Thyroid gland (tissue), 4 donors: ENCODE measurements around the gene INSYN2A. TPM values are rescaled to one million over a fixed set of nuclear protein-coding genes. Genes with fewer than 3 reads are reported as not detected.

ENCODE experiments used
- DNase-seq, 2 donors: peaks; one replicate each; pipeline ENCODE4 v3.0.0-alpha.2; 2019
- H3K27ac ChIP-seq, 3 donors: fragments of 200-600 bp; sonication (generic); 1 replicate in 2 of 3; 2 replicates in 1 of 3; pipeline ENCODE4 v1.5.1; 2016 to 2019; ENCODE audit warnings: mild to moderate bottlenecking in 1 of 3, moderate library complexity in 1 of 3
- H3K27me3 ChIP-seq: fragments of 200-600 bp; sonication (generic); one replicate; pipeline ENCODE4 v1.5.1; 2019
- H3K36me3 ChIP-seq, 2 donors: fragments of 200-600 bp; sonication (generic); one replicate each; pipeline ENCODE4 v1.5.1; 2016 to 2019
- H3K4me1 ChIP-seq, 2 donors: fragments of 200-600 bp; sonication (generic); one replicate each; pipeline ENCODE4 v1.5.1; 2017 to 2019
- H3K4me3 ChIP-seq, 3 donors: fragments of 200-600 bp; sonication (generic); replicated peaks in 1 of 3; 1 replicate in 2 of 3; 2 replicates in 1 of 3; pipeline ENCODE4 v1.5.1; 2016; ENCODE audit warnings: mild to moderate bottlenecking in 1 of 3
- H3K9me3 ChIP-seq: fragments of 200-600 bp; sonication (generic); one replicate; pipeline ENCODE4 v1.5.1; 2017
- POLR2A ChIP-seq, 2 donors: fragments of 450-650 bp; IDR thresholded peaks; one replicate each; pipeline ENCODE4 v1.6.1; 2017; ENCODE audit warnings: antibody characterized with exemption in 2 of 2, mild to moderate bottlenecking in 2 of 2, moderate library complexity in 1 of 2
- WGBS, 2 donors: methylation state at CpG; one replicate each; pipeline ENCODE4 v1.1.5; 2017; 5-methylcytosine and 5-hydroxymethylcytosine counted together
- intact Hi-C: fragments of 100-400 bp; cut with DNase I; formaldehyde crosslinking; loops from one replicate; pipeline ENCODE4 v1.15.1; 2023
- total RNA-seq, 4 donors: library from RNA; depleted of rRNA; stranded (reverse); fragments of >200 nt; gene quantifications; one replicate each; pipeline ENCODE4 v1.2.3, GENCODE V29; 2016
- TF ChIP-seq, protein P1 (sequence below), 6 experiments: fragments of 200-600 bp in 3 of 6; fragments of 450-650 bp in 3 of 6; sonication (generic) in 3 of 6; IDR thresholded peaks; one replicate each; pipeline ENCODE4 v1.5.1; 2016 to 2019; ENCODE audit warnings: antibody characterized with exemption in 6 of 6, mild to moderate bottlenecking in 2 of 6, inconsistent platforms in 1 of 6, moderate library complexity in 1 of 6

The INSYN2A gene
- total RNA-seq, 4 donors from 2014 or later: 0.27 TPM; not detected in 3

DNA sequence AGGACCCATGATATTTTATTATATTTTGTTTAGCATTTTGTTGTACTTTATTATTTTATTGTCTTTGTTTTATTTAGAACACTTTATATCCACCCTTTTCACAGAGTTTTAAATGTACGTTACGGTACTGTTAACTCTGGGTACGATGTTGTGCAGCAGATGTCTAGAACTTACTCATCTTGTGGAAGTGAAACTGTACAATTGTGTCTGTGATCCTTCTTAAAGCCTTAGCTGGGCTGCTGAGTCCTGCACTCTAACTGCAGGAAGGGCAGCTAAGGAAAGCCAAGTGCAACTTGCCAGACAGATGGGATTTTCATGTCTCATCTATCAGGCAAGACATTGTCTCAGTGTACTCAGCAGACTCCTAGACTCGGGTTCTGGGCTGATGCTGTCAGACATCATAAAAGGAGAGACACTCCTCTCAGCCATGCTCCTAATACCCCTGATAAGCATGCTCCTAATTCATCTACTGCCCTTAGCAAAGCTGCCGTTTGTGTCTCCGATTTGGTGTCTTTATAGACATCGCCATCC, 14.6 kb upstream of the INSYN2A start:
- 88 to 90% methylated on average over 7 of the region's 7 CpGs for WGBS, 2 donors
- Histone ChIP-seq H3K27me3 (no peaks in the 10 kb centered on the region), H3K4me3 (no peak overlapping the region), H3K9me3 (no peaks in the 10 kb centered on the region), H3K4me1 (peaks cover 0 to 9% of the 10 kb centered on the region in 2 donors), H3K36me3 (no peaks in the 10 kb centered on the region), H3K27ac (no peak overlapping the region)
- intact Hi-C loops: no loop called here
- TF ChIP-seq POLR2A (IDR thresholded peaks at IDR 0.05): no peak
- TF ChIP-seq, protein P1, sequence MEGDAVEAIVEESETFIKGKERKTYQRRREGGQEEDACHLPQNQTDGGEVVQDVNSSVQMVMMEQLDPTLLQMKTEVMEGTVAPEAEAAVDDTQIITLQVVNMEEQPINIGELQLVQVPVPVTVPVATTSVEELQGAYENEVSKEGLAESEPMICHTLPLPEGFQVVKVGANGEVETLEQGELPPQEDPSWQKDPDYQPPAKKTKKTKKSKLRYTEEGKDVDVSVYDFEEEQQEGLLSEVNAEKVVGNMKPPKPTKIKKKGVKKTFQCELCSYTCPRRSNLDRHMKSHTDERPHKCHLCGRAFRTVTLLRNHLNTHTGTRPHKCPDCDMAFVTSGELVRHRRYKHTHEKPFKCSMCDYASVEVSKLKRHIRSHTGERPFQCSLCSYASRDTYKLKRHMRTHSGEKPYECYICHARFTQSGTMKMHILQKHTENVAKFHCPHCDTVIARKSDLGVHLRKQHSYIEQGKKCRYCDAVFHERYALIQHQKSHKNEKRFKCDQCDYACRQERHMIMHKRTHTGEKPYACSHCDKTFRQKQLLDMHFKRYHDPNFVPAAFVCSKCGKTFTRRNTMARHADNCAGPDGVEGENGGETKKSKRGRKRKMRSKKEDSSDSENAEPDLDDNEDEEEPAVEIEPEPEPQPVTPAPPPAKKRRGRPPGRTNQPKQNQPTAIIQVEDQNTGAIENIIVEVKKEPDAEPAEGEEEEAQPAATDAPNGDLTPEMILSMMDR (IDR thresholded peaks at IDR 0.05): no peak
- DNase-seq: no peak

DNA sequence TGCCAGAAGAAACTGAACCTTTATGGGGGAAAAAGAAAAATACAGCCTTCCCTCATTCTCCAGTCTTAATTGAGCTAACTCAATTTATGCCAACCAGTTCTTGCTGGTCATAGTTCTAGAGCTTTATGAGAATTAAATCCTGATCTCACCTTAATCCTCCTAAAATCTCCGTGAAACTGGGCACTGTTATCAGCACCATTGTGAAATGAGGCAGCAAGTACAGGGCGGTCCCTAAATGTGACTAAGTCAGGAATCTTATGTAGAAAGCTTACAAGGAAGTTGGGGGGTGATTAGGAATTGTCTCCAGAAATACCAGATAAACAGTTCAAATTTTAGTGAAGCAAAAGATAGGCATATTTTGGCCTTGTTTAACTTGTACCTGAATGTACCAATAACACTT, 10.7 kb upstream of the INSYN2A start:
- DNase-seq: no peak
- Histone ChIP-seq H3K4me3 (no peak overlapping the region), H3K4me1 (no peaks in the 10 kb centered on the region), H3K27ac (no peak overlapping the region), H3K36me3 (no peaks in the 10 kb centered on the region), H3K9me3 (no peaks in the 10 kb centered on the region), H3K27me3 (no peaks in the 10 kb centered on the region)
- 94 to 96% methylated on average over 2 of the region's 2 CpGs for WGBS, 2 donors
- TF ChIP-seq, protein P1 (IDR thresholded peaks at IDR 0.05): no peak
- TF ChIP-seq POLR2A (IDR thresholded peaks at IDR 0.05): no peak
- intact Hi-C loops: no loop called here

DNA sequence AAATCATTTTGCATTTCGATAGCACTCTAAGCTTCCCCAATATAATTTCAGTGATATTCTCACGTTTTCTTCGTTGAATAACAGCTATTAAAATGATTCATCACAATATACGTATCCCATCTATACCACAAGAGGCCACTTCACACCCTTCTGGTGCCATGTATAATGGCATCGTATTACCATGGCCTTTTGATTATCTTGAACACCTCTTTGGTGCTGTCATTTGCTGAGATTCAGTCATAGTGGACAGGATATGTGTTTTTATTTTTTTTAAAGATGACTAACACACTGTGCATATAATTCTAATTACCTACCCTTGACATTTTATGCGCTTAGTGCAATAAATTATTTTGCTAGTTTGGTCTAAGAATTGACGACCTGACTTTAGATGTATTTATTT, 6.7 kb upstream of the INSYN2A start:
- Histone ChIP-seq H3K9me3 (no peaks in the 10 kb centered on the region), H3K27me3 (no peaks in the 10 kb centered on the region), H3K4me3 (no peak overlapping the region), H3K4me1 (no peaks in the 10 kb centered on the region), H3K27ac (no peak overlapping the region), H3K36me3 (no peaks in the 10 kb centered on the region)
- no peak for DNase-seq
- 93 to 97% methylated on average over 7 of the region's 7 CpGs for WGBS, 2 donors
- intact Hi-C loops: no loop called here
- TF ChIP-seq, protein P1 (IDR thresholded peaks at IDR 0.05): no peak
- no peak for TF ChIP-seq POLR2A (IDR thresholded peaks at IDR 0.05)

DNA sequence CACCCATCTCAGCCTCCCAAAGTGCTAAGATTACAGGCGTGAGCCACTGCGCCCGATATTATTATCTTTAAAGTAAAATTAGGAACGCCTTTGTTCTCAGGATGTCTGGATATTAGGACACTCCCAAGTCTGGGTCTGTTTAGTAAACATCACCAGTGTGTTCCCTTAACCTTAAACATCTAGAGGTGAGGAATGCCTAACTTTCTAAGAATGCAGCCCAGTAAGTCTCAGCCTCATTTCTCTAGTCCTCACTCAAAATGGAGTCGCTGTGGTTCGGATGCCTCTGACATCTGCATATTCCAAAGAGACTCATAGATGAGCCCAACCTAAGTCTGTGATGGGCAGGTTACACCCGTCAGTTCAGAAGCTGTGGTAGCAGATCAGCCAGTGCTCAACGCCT, 4.3 kb upstream of the INSYN2A start:
- 96 to 97% methylated on average over 8 of the region's 8 CpGs for WGBS, 2 donors
- intact Hi-C loops: no loop called here
- H3K9me3 ChIP-seq: no peaks in the 10 kb centered on the region
- H3K4me1 ChIP-seq: peaks cover 0 to 7% of the 10 kb centered on the region in 2 donors
- DNase-seq: no peak
- no peaks in the 10 kb centered on the region for H3K27me3 ChIP-seq
- no peaks in the 10 kb centered on the region for H3K36me3 ChIP-seq
- H3K4me3 ChIP-seq: no peak overlapping the region
- H3K27ac ChIP-seq: no peak overlapping the region
- TF ChIP-seq POLR2A (IDR thresholded peaks at IDR 0.05): no peak
- TF ChIP-seq, protein P1 (IDR thresholded peaks at IDR 0.05): no peak

DNA sequence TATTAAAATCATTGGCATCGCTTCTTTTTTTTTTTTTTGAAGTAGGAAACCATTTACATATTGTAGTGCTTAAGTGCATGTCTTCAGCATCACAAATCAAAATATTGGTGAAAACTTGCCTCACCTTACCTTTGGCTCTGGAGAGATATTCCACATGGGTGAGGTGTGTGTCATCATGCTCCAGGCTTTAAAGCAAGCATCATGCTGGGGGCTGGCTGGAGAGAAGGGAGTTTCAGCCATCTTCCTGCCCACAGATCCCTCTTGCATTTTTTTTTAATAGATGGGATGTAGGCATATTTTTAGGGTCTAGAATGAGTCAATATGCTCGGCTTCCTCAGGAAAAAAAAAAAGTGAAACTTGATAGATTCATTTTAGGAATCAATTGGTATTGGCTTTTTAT, 2.3 kb upstream of the INSYN2A start:
- peaks cover 7 to 18% of the 10 kb centered on the region in 2 donors for H3K4me1 ChIP-seq
- 93 to 95% methylated on average over 2 of the region's 2 CpGs for WGBS, 2 donors
- no peak overlapping the region for H3K27ac ChIP-seq
- H3K36me3 ChIP-seq: no peaks in the 10 kb centered on the region
- intact Hi-C loops: no loop called here
- no peaks in the 10 kb centered on the region for H3K27me3 ChIP-seq
- no peak for TF ChIP-seq POLR2A (IDR thresholded peaks at IDR 0.05)
- TF ChIP-seq, protein P1 (IDR thresholded peaks at IDR 0.05): no peak
- DNase-seq: no peak
- H3K4me3 ChIP-seq: no peak overlapping the region
- H3K9me3 ChIP-seq: no peaks in the 10 kb centered on the region
